ENCODE results near the gene ALDH4A1.
"Not testable (repeated sequence)": the region's sequence is repeated elsewhere in the genome, so short reads cannot be mapped to it uniquely, and the experiment has no call there.

ALDH4A1 gene

GRCh38 chr1:18875107-18875795, 27.1 kb downstream of the ALDH4A1 start:
- DNase-seq: peak; percentile 69

GRCh38 chr1:18874600-18874999, 27.8 kb downstream of the ALDH4A1 start:
- no peak for DNase-seq

- DNase-seq: no peak
These were observed 28.3 kb downstream of the ALDH4A1 start for GRCh38 chr1:18874036-18874435.

GRCh38 chr1:18872071-18872611, 30.2 kb downstream of the ALDH4A1 start:
- DNase-seq: no peak

- no peak for DNase-seq
These were observed 30.8 kb downstream of the ALDH4A1 start for GRCh38 chr1:18871401-18872070.

GRCh38 chr1:18870957-18871356, 31.4 kb downstream of the ALDH4A1 start:
- DNase-seq: no peak

GRCh38 chr1:18870595-18870865, 31.8 kb downstream of the ALDH4A1 start:
- DNase-seq: not testable (repeated sequence)

GRCh38 chr1:18869847-18870594, 32.3 kb downstream of the ALDH4A1 start:
- DNase-seq: no peak

- no peak for DNase-seq
These were observed 33.4 kb downstream of the ALDH4A1 start for GRCh38 chr1:18868801-18869424.

GRCh38 chr1:18868354-18868753, 34.0 kb downstream of the ALDH4A1 start:
- DNase-seq: no peak

- DNase-seq: no peak
These were observed 35.5 kb downstream of the ALDH4A1 start for GRCh38 chr1:18866846-18867245.

- DNase-seq: no peak
These were observed 36.0 kb downstream of the ALDH4A1 start for GRCh38 chr1:18866314-18866713.

- DNase-seq: no peak
These were observed 37.2 kb downstream of the ALDH4A1 start for GRCh38 chr1:18865176-18865575.

GRCh38 chr1:18861590-18861989, 40.8 kb downstream of the ALDH4A1 start:
- no peak for DNase-seq

GRCh38 chr1:18861082-18861481, 41.3 kb downstream of the ALDH4A1 start:
- DNase-seq: no peak

GRCh38 chr1:18859560-18859959, 42.8 kb downstream of the ALDH4A1 start, which contains the start of gene TAS1R2:
Gene TAS1R2, minus strand, starts transcription at chr1:18859660. Its CDS starts 0 bp downstream, at chr1:18859660.
- DNase-seq: no peak

GRCh38 chr1:18858070-18858688, 44.2 kb downstream of the ALDH4A1 start:
- DNase-seq: no peak

GRCh38 chr1:18856435-18856834, 45.9 kb downstream of the ALDH4A1 start:
- DNase-seq: no peak

- DNase-seq: peak; percentile 3
These were observed 46.8 kb downstream of the ALDH4A1 start for GRCh38 chr1:18855573-18855972.

- DNase-seq: no peak
These were observed 47.9 kb downstream of the ALDH4A1 start for GRCh38 chr1:18854331-18855025.

- no peak for DNase-seq
These were observed 49.9 kb downstream of the ALDH4A1 start for GRCh38 chr1:18852501-18852900.

GRCh38 chr1:18849261-18849711, 53.1 kb downstream of the ALDH4A1 start:
- DNase-seq: no peak
